C4-2B (cell line): ENCODE measurements around the gene NHLRC2.

Experiments used
- CTCF ChIP-seq: fragments of 450-650 bp; conservative IDR thresholded peaks from 2 replicates; pipeline ENCODE4 v1.5.1; 2017; ENCODE audit warnings: mild to moderate bottlenecking
- ZFX ChIP-seq: fragments of 450-650 bp; IDR thresholded peaks from 2 replicates; pipeline ENCODE4 v1.6.1; 2017

GRCh38 chr10:113846036-113846435, 8.4 kb upstream of the NHLRC2 start:
- TF ChIP-seq CTCF = no peak
- TF ChIP-seq ZFX = no peak
